Epithelial cell of prostate (primary cell): ENCODE results near the gene TM7SF3.

ENCODE experiments used
- DNase-seq: peaks from one replicate; pipeline ENCODE4 v3.0.0-alpha.2; 2011; ENCODE audit warnings: low read depth, low spot score
- H3K27ac ChIP-seq: fragments of 450-650 bp; 2 replicates; pipeline ENCODE4 v1.5.1; 2017; ENCODE audit warnings: mild to moderate bottlenecking

TM7SF3 gene

DNA sequence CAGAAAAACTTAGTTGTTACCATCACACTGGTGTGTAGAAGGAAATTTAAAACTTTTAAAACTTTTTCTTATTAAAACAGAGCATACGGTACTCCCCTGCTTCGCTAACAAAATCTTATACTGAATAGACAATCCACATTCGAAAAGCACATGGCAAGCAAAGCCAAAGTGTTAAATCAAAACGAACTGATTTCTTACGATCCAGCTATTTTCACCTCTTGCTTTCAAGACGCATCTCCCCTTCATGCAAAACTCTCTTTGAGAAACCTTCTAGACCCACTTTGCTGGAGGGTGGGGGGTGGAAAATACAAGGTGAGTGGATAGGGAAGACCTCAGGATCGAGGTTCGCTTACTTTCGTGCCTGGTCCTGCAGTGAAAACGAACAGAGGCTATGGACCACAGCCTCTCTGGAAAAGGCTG, 76.7 kb downstream of the TM7SF3 start:
- no peak for DNase-seq

GRCh38 chr12:26936559-26937442, 77.4 kb downstream of the TM7SF3 start:
- DNase-seq: no peak
- peak overlapping the region; percentile 92 for H3K27ac ChIP-seq

More for the DNA sequence above, 76.7 kb downstream of the TM7SF3 start:
- peak overlapping the region; percentile 92 for H3K27ac ChIP-seq

DNA sequence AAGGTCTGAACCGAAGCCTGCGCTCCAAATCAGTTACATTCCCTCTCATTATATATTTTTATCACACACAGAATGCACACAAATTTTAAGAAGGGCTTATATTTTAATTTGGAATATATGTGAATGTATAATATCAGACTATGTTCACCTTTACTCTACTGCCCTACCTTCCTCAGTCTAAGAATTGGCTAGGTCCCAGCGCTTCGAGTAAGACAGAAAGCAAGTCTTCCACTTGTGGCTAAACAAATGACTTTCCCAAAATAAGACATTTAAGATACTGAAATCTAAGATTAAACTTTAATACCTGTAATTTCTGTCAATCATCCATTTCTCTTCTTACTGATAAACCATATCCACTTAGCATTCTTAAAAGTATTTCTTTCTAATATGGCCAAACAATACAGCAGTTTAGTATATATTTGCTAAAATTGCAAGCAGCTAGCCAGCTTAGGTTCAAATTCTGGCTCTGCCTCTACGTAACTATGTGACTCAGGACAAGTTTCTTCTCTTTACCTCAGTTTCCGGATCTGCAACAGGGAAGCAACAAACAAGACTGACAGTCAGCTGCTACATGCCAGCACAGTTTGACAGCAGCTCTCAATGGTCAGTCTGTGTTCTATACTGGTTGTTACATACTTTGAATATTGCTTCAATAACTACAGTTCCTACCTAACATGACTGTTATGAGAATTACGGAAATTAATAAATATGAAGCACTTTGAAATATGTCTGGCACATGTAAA, 78.4 kb downstream of the TM7SF3 start:
- DNase-seq: no peak
- peak overlapping the region; percentile 92 for H3K27ac ChIP-seq

GRCh38 chr12:26929590-26929989, 84.6 kb downstream of the TM7SF3 start:
- DNase-seq: no peak
- H3K27ac ChIP-seq: no peak overlapping the region

DNA sequence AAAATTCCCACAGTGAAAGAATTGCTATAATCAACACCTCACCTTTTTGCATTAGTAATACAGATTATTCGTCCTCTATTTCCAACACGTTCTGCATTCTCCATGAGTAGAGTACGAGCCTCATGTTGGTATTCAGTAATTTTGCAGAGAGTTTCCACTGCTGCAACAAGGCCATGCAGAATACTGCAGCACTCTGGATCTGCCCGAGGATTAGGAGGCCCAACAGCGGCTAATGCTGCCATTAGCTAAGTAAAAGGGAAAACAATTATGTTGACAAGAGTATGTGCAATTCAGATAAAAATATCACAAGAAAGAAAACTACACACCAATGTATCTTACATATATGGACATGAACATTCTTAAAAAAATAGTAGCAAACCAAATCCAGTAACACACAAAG, 85.5 kb downstream of the TM7SF3 start:
- DNase-seq: no peak
- H3K27ac ChIP-seq: no peak overlapping the region
